22Rv1 (cell line): ENCODE measurements around the gene IL36A.

ENCODE experiments used
- CTCF ChIP-seq: fragments of 450-650 bp; IDR thresholded peaks from 2 replicates; pipeline ENCODE4 v1.5.1; 2017; ENCODE audit warnings: mild to moderate bottlenecking
- ZFX ChIP-seq: fragments of 450-650 bp; IDR thresholded peaks from 2 replicates; pipeline ENCODE4 v1.6.1; 2017; ENCODE audit warnings: antibody characterized with exemption, borderline replicate concordance

DNA sequence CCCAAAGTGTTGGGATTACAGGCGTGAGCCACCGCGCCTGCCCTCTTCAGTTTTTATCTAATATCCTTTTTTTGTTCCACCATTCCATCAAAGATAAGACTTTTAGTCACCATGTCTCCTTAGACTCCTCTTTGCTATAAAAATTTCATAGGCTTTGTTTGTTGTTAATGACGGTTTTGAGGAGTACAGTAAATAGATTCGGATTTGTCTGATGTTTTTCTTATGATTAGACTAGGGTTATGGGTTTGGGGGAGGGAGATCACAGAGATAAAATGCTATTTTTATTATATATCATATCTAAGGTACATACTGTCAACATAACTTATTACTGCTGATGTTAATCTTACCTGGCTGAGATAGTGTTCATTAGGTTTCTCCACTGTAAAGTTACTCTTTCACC is 41.2 kb downstream of the IL36A start:
- TF ChIP-seq CTCF (no peak), ZFX (no peak)
